Measurements from ENCODE around the gene FBLN1.

FBLN1 gene

DNA sequence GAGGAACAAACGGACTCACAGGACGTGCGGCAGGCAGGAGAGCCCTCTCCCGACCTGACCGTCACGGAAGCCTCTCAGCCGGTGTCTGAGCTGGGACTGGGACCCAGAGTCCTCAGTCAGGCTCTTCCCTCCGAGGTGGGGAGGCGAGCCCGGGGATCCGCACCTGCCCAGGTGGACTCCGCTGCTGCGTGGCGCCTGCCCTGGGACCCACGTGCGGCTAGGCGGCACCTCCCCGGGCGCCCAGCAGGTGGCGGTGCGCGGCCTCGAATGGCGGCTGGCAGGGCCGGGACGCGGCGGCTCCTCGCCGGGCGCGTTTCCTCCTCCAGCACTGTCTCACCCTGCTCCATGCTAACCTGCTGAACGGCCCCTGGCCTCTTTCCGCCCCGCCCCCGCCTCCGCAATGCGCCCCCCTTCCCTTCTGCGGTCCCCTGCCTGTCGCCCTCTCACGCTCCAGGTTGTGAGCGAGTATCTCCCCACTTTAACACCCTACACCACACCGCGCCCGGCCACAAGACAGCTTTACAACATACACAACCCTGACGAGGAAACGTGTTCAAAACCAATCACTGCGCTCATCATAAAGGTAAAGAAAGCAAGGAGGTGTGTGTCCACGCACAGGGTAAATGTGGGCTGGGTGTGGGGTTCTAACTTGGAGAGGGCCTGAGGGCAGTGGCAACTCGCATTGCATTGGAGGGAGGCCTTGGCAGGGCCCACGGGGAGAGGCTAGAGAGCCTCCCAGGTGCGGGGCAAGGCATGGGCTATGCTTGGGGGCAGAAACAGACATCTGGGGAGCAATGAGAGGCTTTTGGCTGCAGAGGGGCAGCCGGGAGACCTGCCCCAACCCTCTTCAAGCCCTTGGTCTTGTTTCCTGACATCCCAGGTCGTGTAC, 143.1 kb downstream of the FBLN1 start:
- DNase-seq = peak; percentile 17

- no peak for DNase-seq
These were observed 145.0 kb downstream of the FBLN1 start for GRCh38 chr22:45647532-45648225.

GRCh38 chr22:45648301-45649117, 145.8 kb downstream of the FBLN1 start:
- DNase-seq = no peak

DNA sequence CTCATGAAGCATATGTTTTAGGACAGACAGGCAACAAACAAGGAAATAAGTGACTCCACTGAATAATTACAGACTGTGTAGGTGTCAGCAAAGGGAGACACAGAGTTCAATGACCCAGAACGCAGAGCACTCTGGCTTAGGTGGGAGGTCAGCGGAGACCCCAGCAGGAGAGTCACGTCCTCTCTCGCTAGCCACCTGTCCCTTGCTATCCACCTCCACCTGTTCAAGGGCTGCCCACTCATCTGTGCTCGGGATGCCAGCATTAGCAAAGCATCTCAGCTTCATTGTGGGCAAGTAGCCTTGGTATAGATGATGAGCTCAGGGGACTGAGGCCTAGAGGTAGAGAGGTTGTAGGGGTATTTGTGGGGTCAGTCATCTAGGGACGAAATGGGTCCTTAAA, 147.1 kb downstream of the FBLN1 start:
- no peak for DNase-seq

GRCh38 chr22:45650721-45651120, 148.0 kb downstream of the FBLN1 start:
- no peak for DNase-seq
